H9 (cell line): ENCODE results near the gene TEX13D. TPM values are rescaled to one million over a fixed set of nuclear protein-coding genes. Genes with fewer than 3 reads are reported as not detected.

Experiments
- DNase-seq: peaks from one replicate; pipeline ENCODE4 v3.0.0-alpha.2; 2017
- H2AFZ ChIP-seq: one replicate; pipeline ENCODE4 v1.6.1; 2013; ENCODE audit warnings: mild to moderate bottlenecking, low read length, control low read depth, moderate library complexity
- H2AK5ac ChIP-seq: 2 replicates; pipeline ENCODE4 v1.6.1; 2013; ENCODE audit warnings: low read length, control low read depth, mixed read lengths; ENCODE audit not compliant: insufficient read length
- H2BK120ac ChIP-seq: one replicate; pipeline ENCODE4 v1.6.1; 2013; ENCODE audit warnings: low read depth, mild to moderate bottlenecking, low read length, control low read depth, inconsistent platforms; ENCODE audit not compliant: poor library complexity, severe bottlenecking
- H2BK12ac ChIP-seq: 2 replicates; pipeline ENCODE4 v1.6.1; 2013; ENCODE audit warnings: low read length, control low read depth, mixed read lengths, low read depth; ENCODE audit not compliant: insufficient read length
- H2BK15ac ChIP-seq: 2 replicates; pipeline ENCODE4 v1.6.1; 2013; ENCODE audit warnings: low read depth, low read length, control low read depth
- H2BK20ac ChIP-seq: one replicate; pipeline ENCODE4 v1.6.1; 2013; ENCODE audit warnings: low read depth, mild to moderate bottlenecking, low read length, control low read depth, inconsistent platforms; ENCODE audit not compliant: poor library complexity, severe bottlenecking
- H2BK5ac ChIP-seq: 2 replicates; pipeline ENCODE4 v1.6.1; 2013; ENCODE audit warnings: low read length, control low read depth, mixed read lengths; ENCODE audit not compliant: insufficient read length
- H3K14ac ChIP-seq: 2 replicates; pipeline ENCODE4 v1.6.1; 2013; ENCODE audit warnings: low read length, control low read depth; ENCODE audit not compliant: insufficient read depth
- H3K18ac ChIP-seq: 2 replicates; pipeline ENCODE4 v1.6.1; 2013; ENCODE audit warnings: low read depth, mild to moderate bottlenecking, mixed read lengths, low read length, control low read depth; ENCODE audit not compliant: insufficient read length
- H3K23ac ChIP-seq: 2 replicates; pipeline ENCODE4 v1.6.1; 2013; ENCODE audit warnings: low read length, control low read depth, mixed read lengths, low read depth; ENCODE audit not compliant: insufficient read length
- H3K23me2 ChIP-seq: 2 replicates; pipeline ENCODE4 v1.6.1; 2013; ENCODE audit warnings: low read depth, mild to moderate bottlenecking, mixed read lengths, low read length, control low read depth; ENCODE audit not compliant: insufficient read length, poor library complexity, severe bottlenecking
- H3K27ac ChIP-seq: 2 replicates; pipeline ENCODE4 v1.5.1; 2013; ENCODE audit warnings: low read length, control low read depth, mixed read lengths, low read depth; ENCODE audit not compliant: insufficient read length
- H3K27me3 ChIP-seq: 2 replicates; pipeline ENCODE4 v1.6.1; 2013; ENCODE audit warnings: low read length, control low read depth, inconsistent platforms; ENCODE audit not compliant: insufficient read depth
- H3K4ac ChIP-seq: 2 replicates; pipeline ENCODE4 v1.6.1; 2013; ENCODE audit warnings: low read depth, mild to moderate bottlenecking, control low read depth, inconsistent platforms, low read length, moderate library complexity
- H3K4me1 ChIP-seq: 2 replicates; pipeline ENCODE4 v1.6.1; 2013; ENCODE audit warnings: low read length, control low read depth, inconsistent platforms; ENCODE audit not compliant: insufficient read depth
- H3K4me2 ChIP-seq: 2 replicates; pipeline ENCODE4 v1.6.1; 2013; ENCODE audit warnings: low read length, control low read depth, mixed read lengths; ENCODE audit not compliant: insufficient read length, insufficient read depth
- H3K56ac ChIP-seq: 2 replicates; pipeline ENCODE4 v1.6.1; 2013; ENCODE audit warnings: low read depth, mild to moderate bottlenecking, mixed read lengths, low read length, control low read depth; ENCODE audit not compliant: insufficient read length
- H3K79me1 ChIP-seq: 2 replicates; pipeline ENCODE4 v1.6.1; 2013; ENCODE audit warnings: low read depth, mild to moderate bottlenecking, moderate library complexity, low read length, control low read depth, inconsistent platforms; ENCODE audit not compliant: insufficient read depth, poor library complexity, severe bottlenecking
- H3K79me2 ChIP-seq: 2 replicates; pipeline ENCODE4 v1.6.1; 2013; ENCODE audit warnings: low read length, control low read depth, inconsistent platforms; ENCODE audit not compliant: insufficient read depth
- H3K9ac ChIP-seq: 2 replicates; pipeline ENCODE4 v1.6.1; 2013; ENCODE audit warnings: low read length, control low read depth, mixed read lengths; ENCODE audit not compliant: insufficient read length; ENCODE audit errors: extremely low read depth
- H3K9me3 ChIP-seq: one replicate; pipeline ENCODE4 v1.6.1; 2013; ENCODE audit warnings: low read depth, low read length, inconsistent platforms; ENCODE audit not compliant: control insufficient read depth
- H3T11ph ChIP-seq: one replicate; pipeline ENCODE4 v1.6.1; 2013; ENCODE audit warnings: mild to moderate bottlenecking, low read length, control low read depth, inconsistent platforms
- H4K20me1 ChIP-seq: one replicate; pipeline ENCODE4 v1.6.1; 2013; ENCODE audit not compliant: control insufficient read depth, insufficient read length, insufficient read depth
- H4K5ac ChIP-seq: 2 replicates; pipeline ENCODE4 v1.6.1; 2013; ENCODE audit warnings: low read depth, mild to moderate bottlenecking, mixed read lengths, low read length, control low read depth; ENCODE audit not compliant: insufficient read length
- H4K8ac ChIP-seq: replicated peaks from 2 replicates; pipeline ENCODE4 v1.6.1; 2013; ENCODE audit warnings: low read length, control low read depth, mixed read lengths, low read depth; ENCODE audit not compliant: insufficient read length
- H4K91ac ChIP-seq: 2 replicates; pipeline ENCODE4 v1.6.1; 2013; ENCODE audit warnings: low read depth, mild to moderate bottlenecking, moderate library complexity, mixed read lengths, low read length, control low read depth; ENCODE audit not compliant: insufficient read length
- H3K27ac Mint-ChIP-seq, 3 experiments: 2 replicates in 2 of 3; 3 replicates in 1 of 3; pipeline ENCODE4 v1.8.0; 2020 to 2021; ENCODE audit warnings: mixed read lengths in 3 of 3, mild to moderate bottlenecking in 1 of 3, moderate library complexity in 1 of 3
- H3K27me3 Mint-ChIP-seq: 2 replicates; pipeline ENCODE4 v1.8.0; 2021; ENCODE audit warnings: low read depth, mild to moderate bottlenecking, moderate library complexity, mixed read lengths
- H3K36me3 Mint-ChIP-seq, 3 experiments: 2 replicates in 2 of 3; 3 replicates in 1 of 3; pipeline ENCODE4 v1.8.0; 2020 to 2021; ENCODE audit warnings: low read depth in 3 of 3, mixed read lengths in 3 of 3; ENCODE audit not compliant: insufficient read depth in 1 of 3
- H3K4me1 Mint-ChIP-seq, 2 experiments: 2 replicates each; pipeline ENCODE4 v1.8.0; 2020; ENCODE audit warnings: mixed read lengths in 2 of 2
- H3K4me3 Mint-ChIP-seq, 2 experiments: 2 replicates in 1 of 2; 3 replicates in 1 of 2; pipeline ENCODE4 v1.8.0; 2020 to 2021; ENCODE audit warnings: mild to moderate bottlenecking in 2 of 2, mixed read lengths in 2 of 2, moderate library complexity in 1 of 2
- H3K9me3 Mint-ChIP-seq, 2 experiments: 2 replicates in 1 of 2; 3 replicates in 1 of 2; pipeline ENCODE4 v1.8.0; 2020; ENCODE audit warnings: mild to moderate bottlenecking in 2 of 2, mixed read lengths in 2 of 2, moderate library complexity in 1 of 2
- WGBS: extraction: QIAGEN DNeasy Blood & Tissue Kit; methylation state at CpG from one replicate; pipeline ENCODE4 v1.1.7; 2013; ENCODE audit warnings: missing lambda C conversion rate, low lambda C conversion rate, mixed read lengths; ENCODE audit not compliant: insufficient read length; ENCODE audit errors: extremely low coverage; 5-methylcytosine and 5-hydroxymethylcytosine counted together
- total RNA-seq: library from RNA; stranded (reverse); gene quantifications from 2 replicates; pipeline ENCODE4 v1.2.1, GENCODE V29; 2021
- TF ChIP-seq, protein P1 (sequence below): fragments of 200-600 bp; sonication (generic); conservative IDR thresholded peaks from 3 replicates; pipeline ENCODE4 v1.8.0; 2021; ENCODE audit warnings: antibody characterized with exemption, mild to moderate bottlenecking

TEX13D gene
- total RNA-seq, 1 experiment from 2014 or later = 0.15 TPM

DNA sequence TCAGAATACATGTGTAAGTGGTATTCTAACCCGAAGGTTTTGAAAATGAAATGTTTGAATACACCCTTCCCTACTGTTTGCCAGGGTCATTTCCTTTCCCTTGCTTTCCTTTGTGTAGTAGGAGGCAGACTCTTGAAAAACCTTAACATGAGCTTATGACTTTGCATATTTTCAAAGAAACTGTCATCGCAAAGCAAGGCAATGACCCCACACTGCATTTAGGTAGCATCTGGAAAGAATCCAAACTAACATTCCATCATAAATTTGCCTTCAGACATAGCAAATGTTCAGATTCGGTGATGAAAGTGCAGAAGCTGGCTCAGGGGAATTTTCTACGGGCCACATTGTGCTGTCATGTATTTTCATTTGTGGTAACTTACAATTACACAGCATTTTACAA is 46.2 kb downstream of the TEX13D start:
- no peak overlapping the region for H3K27ac ChIP-seq
- H3K14ac ChIP-seq = no peak overlapping the region
- no peak overlapping the region for H3K18ac ChIP-seq
- H3K79me2 ChIP-seq = no peaks in the 10 kb centered on the region
- H4K5ac ChIP-seq = no peak overlapping the region
- H3K9me3 ChIP-seq = no peaks in the 10 kb centered on the region
- no peak overlapping the region for H2BK5ac ChIP-seq
- no peaks in the 10 kb centered on the region for H4K20me1 ChIP-seq
- no peak overlapping the region for H2BK15ac ChIP-seq
- no peak overlapping the region for H3K4ac ChIP-seq
- H3K23me2 ChIP-seq = no peaks in the 10 kb centered on the region
- no peak overlapping the region for H3K56ac ChIP-seq
- H3K27ac Mint-ChIP-seq = no peak overlapping the region
- no peak overlapping the region for H4K91ac ChIP-seq
- WGBS = no CpG with 5 or more reads among the region's 4 CpGs
- H3K9ac ChIP-seq = no peak overlapping the region
- H3K36me3 Mint-ChIP-seq = no peaks in the 10 kb centered on the region
- no peaks in the 10 kb centered on the region for H3K79me1 ChIP-seq
- no peak overlapping the region for H2AK5ac ChIP-seq
- no peak overlapping the region for H4K8ac ChIP-seq
- no peak overlapping the region for H2BK120ac ChIP-seq
- TF ChIP-seq, protein P1, sequence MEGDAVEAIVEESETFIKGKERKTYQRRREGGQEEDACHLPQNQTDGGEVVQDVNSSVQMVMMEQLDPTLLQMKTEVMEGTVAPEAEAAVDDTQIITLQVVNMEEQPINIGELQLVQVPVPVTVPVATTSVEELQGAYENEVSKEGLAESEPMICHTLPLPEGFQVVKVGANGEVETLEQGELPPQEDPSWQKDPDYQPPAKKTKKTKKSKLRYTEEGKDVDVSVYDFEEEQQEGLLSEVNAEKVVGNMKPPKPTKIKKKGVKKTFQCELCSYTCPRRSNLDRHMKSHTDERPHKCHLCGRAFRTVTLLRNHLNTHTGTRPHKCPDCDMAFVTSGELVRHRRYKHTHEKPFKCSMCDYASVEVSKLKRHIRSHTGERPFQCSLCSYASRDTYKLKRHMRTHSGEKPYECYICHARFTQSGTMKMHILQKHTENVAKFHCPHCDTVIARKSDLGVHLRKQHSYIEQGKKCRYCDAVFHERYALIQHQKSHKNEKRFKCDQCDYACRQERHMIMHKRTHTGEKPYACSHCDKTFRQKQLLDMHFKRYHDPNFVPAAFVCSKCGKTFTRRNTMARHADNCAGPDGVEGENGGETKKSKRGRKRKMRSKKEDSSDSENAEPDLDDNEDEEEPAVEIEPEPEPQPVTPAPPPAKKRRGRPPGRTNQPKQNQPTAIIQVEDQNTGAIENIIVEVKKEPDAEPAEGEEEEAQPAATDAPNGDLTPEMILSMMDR = no peak
- H3K4me1 Mint-ChIP-seq = peaks cover 0 to 10% of the 10 kb centered on the region in 2 experiments; a peak in 2 of 4 replicates
- H3K27me3 Mint-ChIP-seq = no peaks in the 10 kb centered on the region
- no peak overlapping the region for H2BK20ac ChIP-seq
- no peak overlapping the region for H3T11ph ChIP-seq
- no peak overlapping the region for H2AFZ ChIP-seq
- no peak overlapping the region for H3K4me2 ChIP-seq
- H2BK12ac ChIP-seq = no peak overlapping the region
- no peaks in the 10 kb centered on the region; a peak in 2 of 5 replicates for H3K9me3 Mint-ChIP-seq
- no peaks in the 10 kb centered on the region for H3K27me3 ChIP-seq
- no peak overlapping the region for H3K23ac ChIP-seq
- no peak for DNase-seq
- H3K4me3 Mint-ChIP-seq = no peak overlapping the region
- no peaks in the 10 kb centered on the region; the same call in 1 of the 2 replicates for H3K4me1 ChIP-seq
